ENCODE results near the gene CUTA. TPM values are rescaled to one million over a fixed set of nuclear protein-coding genes. Genes with fewer than 3 reads are reported as not detected.

The CUTA gene
- total and polyA plus RNA-seq, 3 donors from 2014 or later = 132 to 146 (median 139) TPM

- H3K4me1 ChIP-seq = peaks cover 35% of the 10 kb centered on the region
- intact Hi-C loops (cut with DNase I; ENCODE audit: low total_unique reads) = loop anchor here (10.0 kb wide), 1 partner anchor 98 kb away; the partner anchor contains the start of genes TAPBP and ZBTB22
- 81 to 84% methylated on average over 10 of the region's 10 CpGs for WGBS, 2 donors
Measured at GRCh38 chr6:33412140-33413009, 5.5 kb downstream of the CUTA start.

GRCh38 chr6:33411632-33412005 lies 6.3 kb downstream of the CUTA start:
- no peak for DNase-seq
- H3K36me3 ChIP-seq (ENCODE audit: low read depth, missing control alignments) = no peaks in the 10 kb centered on the region
- no peaks in the 10 kb centered on the region for H3K27me3 ChIP-seq
- intact Hi-C loops (cut with DNase I; ENCODE audit: low total_unique reads) = loop anchor here (10.0 kb wide), 1 partner anchor 97 kb away; the partner anchor contains the start of genes TAPBP and ZBTB22
- H3K27ac ChIP-seq = peak overlapping the region; percentile 99 to 100
- 42 to 44% methylated on average over 6 of the region's 6 CpGs for WGBS, 2 donors
- H3K9me3 ChIP-seq = no peaks in the 10 kb centered on the region
- TF ChIP-seq POLR2A (IDR thresholded peaks at IDR 0.05) = no peak
- TF ChIP-seq, protein P1, sequence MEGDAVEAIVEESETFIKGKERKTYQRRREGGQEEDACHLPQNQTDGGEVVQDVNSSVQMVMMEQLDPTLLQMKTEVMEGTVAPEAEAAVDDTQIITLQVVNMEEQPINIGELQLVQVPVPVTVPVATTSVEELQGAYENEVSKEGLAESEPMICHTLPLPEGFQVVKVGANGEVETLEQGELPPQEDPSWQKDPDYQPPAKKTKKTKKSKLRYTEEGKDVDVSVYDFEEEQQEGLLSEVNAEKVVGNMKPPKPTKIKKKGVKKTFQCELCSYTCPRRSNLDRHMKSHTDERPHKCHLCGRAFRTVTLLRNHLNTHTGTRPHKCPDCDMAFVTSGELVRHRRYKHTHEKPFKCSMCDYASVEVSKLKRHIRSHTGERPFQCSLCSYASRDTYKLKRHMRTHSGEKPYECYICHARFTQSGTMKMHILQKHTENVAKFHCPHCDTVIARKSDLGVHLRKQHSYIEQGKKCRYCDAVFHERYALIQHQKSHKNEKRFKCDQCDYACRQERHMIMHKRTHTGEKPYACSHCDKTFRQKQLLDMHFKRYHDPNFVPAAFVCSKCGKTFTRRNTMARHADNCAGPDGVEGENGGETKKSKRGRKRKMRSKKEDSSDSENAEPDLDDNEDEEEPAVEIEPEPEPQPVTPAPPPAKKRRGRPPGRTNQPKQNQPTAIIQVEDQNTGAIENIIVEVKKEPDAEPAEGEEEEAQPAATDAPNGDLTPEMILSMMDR (IDR thresholded peaks at IDR 0.05) = no peak
- peak overlapping the region; percentile 96 to 99 for H3K4me3 ChIP-seq
- peaks cover 27% of the 10 kb centered on the region for H3K4me1 ChIP-seq

More at GRCh38 chr6:33412140-33413009, 5.5 kb downstream of the CUTA start:
- H3K36me3 ChIP-seq (ENCODE audit: low read depth, missing control alignments) = no peaks in the 10 kb centered on the region
- no peak for DNase-seq
- peak overlapping the region; percentile 99 to 100 for H3K27ac ChIP-seq
- TF ChIP-seq, protein P1 (IDR thresholded peaks at IDR 0.05) = no peak
- TF ChIP-seq POLR2A (IDR thresholded peaks at IDR 0.05) = no peak
- H3K27me3 ChIP-seq = no peaks in the 10 kb centered on the region
- H3K4me3 ChIP-seq = no peak overlapping the region
- H3K9me3 ChIP-seq = no peaks in the 10 kb centered on the region

DNA sequence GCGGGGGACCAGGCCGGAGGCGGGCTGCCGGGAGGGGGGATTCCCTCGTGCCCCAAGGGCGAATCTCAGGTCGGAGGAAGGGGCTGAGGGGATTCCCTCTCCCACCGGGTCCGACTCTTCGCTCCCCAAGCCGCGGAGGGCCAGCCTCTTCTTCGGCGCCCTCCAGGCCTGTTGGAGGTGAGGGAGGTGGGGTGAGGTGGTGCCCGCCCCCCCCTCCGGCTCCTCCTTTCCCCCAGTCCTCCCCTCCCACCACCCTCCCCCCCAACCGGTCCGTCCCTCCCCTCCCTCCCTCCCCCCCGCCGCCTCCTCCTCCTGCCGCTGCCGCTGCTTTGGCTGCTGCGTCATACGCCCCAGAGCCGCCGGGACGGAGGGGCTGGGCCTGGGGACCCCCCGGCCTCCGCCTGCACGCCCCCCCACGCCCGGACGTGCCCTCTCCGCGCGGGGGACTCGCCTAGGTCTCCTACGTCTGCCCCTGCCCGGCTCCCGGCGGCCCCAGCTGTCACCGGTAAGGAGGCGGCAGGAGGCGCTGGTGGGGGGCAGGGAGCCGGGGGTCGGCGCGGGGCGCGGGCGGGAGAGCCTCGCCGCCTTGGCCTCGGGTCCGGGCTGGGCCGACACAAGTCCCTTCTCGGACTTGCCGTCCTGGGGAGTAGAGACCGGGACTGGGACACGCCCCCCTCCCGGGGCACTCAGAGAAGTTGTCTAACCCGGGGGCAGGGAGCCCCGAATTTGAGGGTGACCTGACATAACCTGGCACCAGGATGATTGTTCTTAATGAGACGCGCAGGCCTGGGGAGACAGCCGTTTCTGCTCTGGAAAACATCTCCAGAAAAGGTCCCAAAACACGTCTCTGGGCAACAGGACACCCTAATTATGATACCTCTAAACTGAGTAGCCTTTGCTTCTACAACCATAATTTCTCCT lies 6.9 kb downstream of the CUTA start, which contains the start of gene PHF1:
TSS of gene PHF1 (plus strand) at position 304 of the 921 bp plus-strand sequence. CDS start 1,250 bp downstream, outside the sequence.
- Histone ChIP-seq H3K27me3 (no peaks in the 10 kb centered on the region), H3K27ac (peak within 1 kb of the TSS; percentile 99 to 100), H3K4me1 (peaks cover 24% of the 10 kb centered on the region), H3K9me3 (no peaks in the 10 kb centered on the region), H3K36me3 (ENCODE audit: low read depth, missing control alignments) (no peaks in the 10 kb centered on the region), H3K4me3 (peak within 1 kb of the TSS; percentile 96 to 99)
- TF ChIP-seq POLR2A (IDR thresholded peaks at IDR 0.05) = no peak
- TF ChIP-seq, protein P1 (IDR thresholded peaks at IDR 0.05) = no peak
- intact Hi-C loops (cut with DNase I; ENCODE audit: low total_unique reads) = loop anchor here (10.0 kb wide), 1 partner anchor 96 kb away; the partner anchor contains the start of genes TAPBP and ZBTB22
- DNase-seq = peak; percentile 42
- WGBS, 2 donors = 0 to 2% methylated on average over 10 to 49 of the region's 67 CpGs

DNA sequence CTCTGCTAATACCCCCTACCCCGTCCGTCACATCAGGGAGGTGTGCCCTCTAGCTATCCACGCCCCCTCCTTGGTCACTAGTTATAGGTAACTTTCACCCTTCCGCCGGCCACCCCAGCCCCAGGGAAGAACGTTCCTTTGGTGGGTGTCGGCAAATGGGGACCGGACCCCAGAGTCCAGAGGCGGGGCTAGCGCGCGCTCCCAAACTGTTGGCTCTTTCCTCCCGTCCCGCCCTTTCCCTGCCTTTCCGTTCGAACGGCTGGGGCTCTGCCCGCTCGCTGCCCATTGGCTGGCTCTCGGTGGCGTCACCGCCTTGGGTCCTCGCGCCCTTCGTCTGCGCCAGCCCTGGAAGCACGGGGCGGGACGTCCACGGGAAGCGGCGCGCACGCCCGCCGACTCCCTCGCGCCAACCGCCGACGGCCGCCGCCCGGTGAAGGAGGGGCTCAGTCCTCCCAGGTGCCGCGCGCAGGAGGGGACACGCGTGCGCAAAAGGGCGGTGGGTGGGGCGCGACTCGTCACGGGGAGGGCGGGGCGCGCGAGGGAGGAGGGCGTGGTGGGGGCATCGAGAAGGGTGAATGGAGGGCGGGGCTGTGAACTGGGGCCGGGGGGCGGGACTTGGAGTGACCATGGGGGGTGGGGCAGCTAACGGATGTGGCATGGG lies 7.7 kb downstream of the CUTA start:
- peak; percentile 52 for TF ChIP-seq POLR2A (IDR thresholded peaks at IDR 0.05)
- TF ChIP-seq, protein P1 (IDR thresholded peaks at IDR 0.05) = peak in 2 of 3 experiments; percentile 1 to 12
- Histone ChIP-seq H3K4me3 (peak overlapping the region; percentile 96 to 99), H3K27me3 (no peaks in the 10 kb centered on the region), H3K4me1 (peaks cover 19% of the 10 kb centered on the region), H3K9me3 (no peaks in the 10 kb centered on the region), H3K36me3 (ENCODE audit: low read depth, missing control alignments) (no peaks in the 10 kb centered on the region), H3K27ac (peak overlapping the region; percentile 99 to 100)
- intact Hi-C loops (cut with DNase I; ENCODE audit: low total_unique reads) = loop anchor here (10.0 kb wide), 1 partner anchor 95 kb away; the partner anchor contains the start of genes TAPBP and ZBTB22
- peak; percentile 97 for DNase-seq
- WGBS, 2 donors = 1% methylated on average over 28 to 32 of the region's 65 CpGs

Data from testis (tissue), 3 donors.